NCI-H128 (cell line): ENCODE data around the gene DAP3.
A peak's percentile ranks its signal among the peaks of the same experiment; 100 is the strongest.
"Not testable (repeated sequence)": the region's sequence is repeated elsewhere in the genome, so short reads cannot be mapped to it uniquely, and the experiment has no call there.

Source experiments
- DNase-seq: peaks from one replicate; lab custom pipeline; 2025; ENCODE audit not compliant: unreplicated experiment; lab: John Stamatoyannopoulos, UW

The DAP3 gene

GRCh38 chr1:155680531-155680930 is 8.4 kb upstream of the DAP3 start:
- no peak for DNase-seq

- DNase-seq: no peak
These were observed 7.1 kb upstream of the DAP3 start for GRCh38 chr1:155681776-155682175.

GRCh38 chr1:155687705-155688323 is 1.1 kb upstream of the DAP3 start:
- DNase-seq: not testable (repeated sequence)

- peak; percentile 77 for DNase-seq
These were observed 389 bp upstream of the DAP3 start, which contains the start of gene YY1AP1 for GRCh38 chr1:155688324-155689080. Gene YY1AP1, minus strand, starts transcription at chr1:155688774. Its CDS starts 8,338 bp downstream, at chr1:155680436.

- no peak for DNase-seq
These were observed 3.2 kb downstream of the DAP3 start for GRCh38 chr1:155691992-155692528.

- no peak for DNase-seq
These were observed 5.3 kb downstream of the DAP3 start for GRCh38 chr1:155694167-155694566.

GRCh38 chr1:155695072-155695471 is 6.2 kb downstream of the DAP3 start:
- no peak for DNase-seq

- DNase-seq: no peak
These were observed 6.7 kb downstream of the DAP3 start for GRCh38 chr1:155695608-155696007.

- DNase-seq: no peak
These were observed 7.6 kb downstream of the DAP3 start for GRCh38 chr1:155696524-155696923.

GRCh38 chr1:155697046-155697445 is 8.2 kb downstream of the DAP3 start:
- no peak for DNase-seq

- not testable (repeated sequence) for DNase-seq
These were observed 8.7 kb downstream of the DAP3 start for GRCh38 chr1:155697616-155698015.

- DNase-seq: no peak
These were observed 9.6 kb downstream of the DAP3 start for GRCh38 chr1:155698382-155699038.

GRCh38 chr1:155699062-155699461 is 10.2 kb downstream of the DAP3 start:
- not testable (repeated sequence) for DNase-seq

GRCh38 chr1:155701675-155702074 is 12.8 kb downstream of the DAP3 start:
- not testable (repeated sequence) for DNase-seq

- no peak for DNase-seq
These were observed 14.3 kb downstream of the DAP3 start for GRCh38 chr1:155703216-155703615.

GRCh38 chr1:155704414-155704813 is 15.5 kb downstream of the DAP3 start:
- not testable (repeated sequence) for DNase-seq

GRCh38 chr1:155706139-155706538 is 17.2 kb downstream of the DAP3 start:
- no peak for DNase-seq

GRCh38 chr1:155709391-155709790 is 20.5 kb downstream of the DAP3 start:
- DNase-seq: no peak

GRCh38 chr1:155711457-155711856 is 22.6 kb downstream of the DAP3 start:
- DNase-seq: not testable (repeated sequence)

GRCh38 chr1:155712636-155713035 is 23.7 kb downstream of the DAP3 start:
- DNase-seq: not testable (repeated sequence)

- DNase-seq: no peak
These were observed 24.2 kb downstream of the DAP3 start for GRCh38 chr1:155713075-155713474.

- not testable (repeated sequence) for DNase-seq
These were observed 26.2 kb downstream of the DAP3 start for GRCh38 chr1:155715056-155715455.
